Stomach (tissue), 9 donors: ENCODE measurements around the gene SND1. TPM values are rescaled to one million over a fixed set of nuclear protein-coding genes. Genes with fewer than 3 reads are reported as not detected.

Experiments used
- DNase-seq, 2 donors: peaks; one replicate each; pipeline versions ENCODE4 v3.0.0 to v3.0.0-alpha.2; 2013 to 2019
- H3K27ac ChIP-seq, 5 donors: fragments of 200-600 bp in 4 of 5; sonication (generic) in 4 of 5; one replicate each; pipeline ENCODE4 v1.5.1; 2013 to 2019; ENCODE audit warnings: mild to moderate bottlenecking in 1 of 5, moderate library complexity in 1 of 5
- H3K27me3 ChIP-seq, 3 donors: fragments of 200-600 bp; sonication (generic); one replicate each; pipeline ENCODE4 v1.5.1; 2017 to 2019; ENCODE audit warnings: mixed run types in 1 of 3
- H3K36me3 ChIP-seq, 4 donors: fragments of 200-600 bp; sonication (generic); 1 replicate in 3 of 4; 2 replicates in 1 of 4; pipeline ENCODE4 v1.5.1; 2016 to 2019
- H3K4me1 ChIP-seq, 4 donors: fragments of 200-600 bp; sonication (generic); one replicate each; pipeline ENCODE4 v1.5.1; 2016 to 2019
- H3K4me3 ChIP-seq, 4 donors: fragments of 200-600 bp; sonication (generic) in 3 of 4; one replicate each; pipeline ENCODE4 v1.5.1; 2016 to 2019; ENCODE audit warnings: mild to moderate bottlenecking in 1 of 4
- H3K9me3 ChIP-seq, 4 donors: fragments of 200-600 bp; sonication (generic); one replicate each; pipeline ENCODE4 v1.5.1; 2016 to 2019
- CTCF ChIP-seq, 7 experiments: fragments of 450-650 bp in 4 of 7; fragments of 200-600 bp in 3 of 7; sonication (generic) in 3 of 7; IDR thresholded peaks; one replicate each; pipeline ENCODE4 v1.5.1; 2016 to 2019; ENCODE audit warnings: antibody characterized with exemption in 7 of 7, control low read depth in 2 of 7, mild to moderate bottlenecking in 1 of 7
- EP300 ChIP-seq: sonication (generic); formaldehyde crosslinking; IDR thresholded peaks from one replicate; pipeline ENCODE4 v1.6.1; 2017; ENCODE audit warnings: antibody characterized with exemption
- POLR2A ChIP-seq, 4 donors: fragments of 450-650 bp; IDR thresholded peaks; one replicate each; pipeline ENCODE4 v1.6.1; 2016; ENCODE audit warnings: antibody characterized with exemption in 4 of 4, control low read depth in 2 of 4, mild to moderate bottlenecking in 1 of 4, moderate library complexity in 1 of 4
- POLR2AphosphoS5 ChIP-seq, 3 donors: sonication (generic); formaldehyde crosslinking; IDR thresholded peaks; one replicate each; pipeline ENCODE4 v1.6.1; 2016; ENCODE audit warnings: antibody characterized with exemption in 3 of 3
- WGBS, 5 donors: extraction: QIAGEN DNeasy Blood & Tissue Kit in 3 of 5; methylation state at CpG; one replicate each; pipeline versions ENCODE4 v1.1.5 to v1.1.7; 2013 to 2018; 5-methylcytosine and 5-hydroxymethylcytosine counted together
- intact Hi-C: fragments of 100-400 bp; cut with DNase I; formaldehyde crosslinking; loops from one replicate; pipeline ENCODE4 v1.15.1; 2023; ENCODE audit warnings: low total_unique reads
- polyA plus RNA-seq, 3 donors: library from polyadenylated mRNA; stranded (reverse); fragments of 200-250 nt; gene quantifications; one replicate each; pipeline ENCODE4 v1.2.3, GENCODE V29; 2013
- total RNA-seq, 5 donors: library from RNA; depleted of rRNA; stranded (reverse); fragments of >200 nt; gene quantifications; one replicate each; pipeline versions ENCODE4 v1.1.0 to v1.2.3, GENCODE V29; 2014 to 2016
- donor health status: healthy with polysubstance abuse.
- donor health status: Bipolar disorder and iron deficiency.
- donor health status: healthy.

SND1 gene
- total and polyA plus RNA-seq, 8 donors: 63.3 to 799 (median 126) TPM

- H3K4me1 ChIP-seq: peaks cover 5 to 37% (median 24%) of the 10 kb centered on the region in 4 donors
- 91 to 100% (median 98%) methylated on average over 1 of the region's 1 CpG for whole genome bisulfite sequencing, 5 donors
- TF ChIP-seq CTCF (IDR thresholded peaks at IDR 0.05) (no peak), POLR2A (IDR thresholded peaks at IDR 0.05) (no peak), POLR2AphosphoS5 (IDR thresholded peaks at IDR 0.05) (no peak), EP300 (no peak)
- H3K27ac ChIP-seq: no peak overlapping the region
- no peaks in the 10 kb centered on the region for H3K9me3 ChIP-seq
- intact Hi-C loops: no loop called here
- no peak overlapping the region for H3K4me3 ChIP-seq
- DNase-seq: no peak
- H3K36me3 ChIP-seq: no peaks in the 10 kb centered on the region
- no peaks in the 10 kb centered on the region for H3K27me3 ChIP-seq
Observed at GRCh38 chr7:127758105-127758504, 106.1 kb downstream of the SND1 start.

DNA sequence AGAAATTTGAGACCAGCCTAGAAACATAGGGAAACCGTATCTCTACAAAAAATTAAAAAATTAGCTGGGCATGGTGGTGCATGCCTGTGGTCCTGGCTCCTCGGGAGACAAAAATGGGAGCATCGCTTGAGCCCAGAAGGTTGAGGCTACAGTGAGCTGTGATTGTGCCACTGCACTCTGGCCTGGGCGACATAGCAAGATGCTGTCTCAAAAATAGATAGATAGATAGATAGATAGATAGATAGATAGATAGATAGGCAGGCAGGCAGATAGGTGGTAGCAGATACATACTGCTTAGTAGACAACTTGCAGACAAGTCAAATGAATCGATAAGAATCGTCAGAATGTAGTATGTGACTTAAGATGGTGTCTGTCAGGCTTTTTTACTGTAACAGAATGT, 106.9 kb downstream of the SND1 start:
- intact Hi-C loops: no loop called here

GRCh38 chr7:127759945-127760421, 108.0 kb downstream of the SND1 start:
- no peak for TF ChIP-seq CTCF (IDR thresholded peaks at IDR 0.05)
- TF ChIP-seq POLR2A (IDR thresholded peaks at IDR 0.05): no peak
- DNase-seq: no peak
- WGBS, 5 donors: 60 to 77% (median 64%) methylated on average over 5 of the region's 5 CpGs

More for the DNA sequence above, 106.9 kb downstream of the SND1 start:
- no peak overlapping the region for H3K4me3 ChIP-seq
- H3K9me3 ChIP-seq: no peaks in the 10 kb centered on the region
- DNase-seq: no peak
- WGBS, 5 donors: 95 to 98% (median 97%) methylated on average over 6 of the region's 6 CpGs
- H3K27ac ChIP-seq: no peak overlapping the region
- no peaks in the 10 kb centered on the region for H3K36me3 ChIP-seq
- no peaks in the 10 kb centered on the region for H3K27me3 ChIP-seq
- TF ChIP-seq POLR2A (IDR thresholded peaks at IDR 0.05): no peak
- no peak for TF ChIP-seq EP300
- TF ChIP-seq CTCF (IDR thresholded peaks at IDR 0.05): no peak
- TF ChIP-seq POLR2AphosphoS5 (IDR thresholded peaks at IDR 0.05): no peak
- H3K4me1 ChIP-seq: peaks cover 5 to 37% (median 24%) of the 10 kb centered on the region in 4 donors

GRCh38 chr7:127760436-127761031, 108.5 kb downstream of the SND1 start:
- WGBS, 5 donors: 79 to 87% (median 83%) methylated on average over 4 of the region's 4 CpGs
- no peak for DNase-seq

More at GRCh38 chr7:127759945-127760421, 108.0 kb downstream of the SND1 start:
- peaks cover 2 to 27% (median 19%) of the 10 kb centered on the region in 4 donors for H3K4me1 ChIP-seq
- intact Hi-C loops: no loop called here
- no peaks in the 10 kb centered on the region for H3K9me3 ChIP-seq
- no peaks in the 10 kb centered on the region for H3K27me3 ChIP-seq
- no peak overlapping the region for H3K4me3 ChIP-seq
- H3K27ac ChIP-seq: no peak overlapping the region
- H3K36me3 ChIP-seq: no peaks in the 10 kb centered on the region

More at GRCh38 chr7:127760436-127761031, 108.5 kb downstream of the SND1 start:
- Histone ChIP-seq H3K4me1 (peaks cover 2 to 25% (median 14%) of the 10 kb centered on the region in 4 donors), H3K36me3 (no peaks in the 10 kb centered on the region), H3K4me3 (no peak overlapping the region), H3K27ac (no peak overlapping the region), H3K9me3 (no peaks in the 10 kb centered on the region), H3K27me3 (no peaks in the 10 kb centered on the region)
- intact Hi-C loops: no loop called here
- no peak for TF ChIP-seq EP300
- no peak for TF ChIP-seq POLR2A (IDR thresholded peaks at IDR 0.05)
- TF ChIP-seq CTCF (IDR thresholded peaks at IDR 0.05): no peak
